Cardiac muscle cell (in vitro differentiated cells and primary cell): Measurements from ENCODE around the gene EML6. TPM values are rescaled to one million over a fixed set of nuclear protein-coding genes. Genes with fewer than 3 reads are reported as not detected.

Experiments
- DNase-seq, 2 donors: peaks; one replicate each; pipeline versions ENCODE4 v3.0.0 to v3.0.0-alpha.2; 2010 to 2017; ENCODE audit warnings: low read depth in 1 of 2, low spot score in 1 of 2
- H3K27ac ChIP-seq: fragments of 200-600 bp; sonication (generic); 2 replicates; pipeline ENCODE4 v1.5.1; 2016
- H3K27me3 ChIP-seq: fragments of 200-600 bp; sonication (generic); 2 replicates; pipeline ENCODE4 v1.6.0; 2016; ENCODE audit warnings: control low read depth
- H3K36me3 ChIP-seq: fragments of 200-600 bp; sonication (generic); 2 replicates; pipeline ENCODE4 v1.5.1; 2016; ENCODE audit warnings: control low read depth
- H3K4me1 ChIP-seq: fragments of 200-600 bp; sonication (generic); 2 replicates; pipeline ENCODE4 v1.8.1; 2017; ENCODE audit warnings: low read depth, mild to moderate bottlenecking, mixed run types
- H3K4me3 ChIP-seq: fragments of 200-600 bp; sonication (generic); 2 replicates; pipeline ENCODE4 v1.5.1; 2016; ENCODE audit warnings: mild to moderate bottlenecking
- H3K9me3 ChIP-seq: fragments of 200-600 bp; sonication (generic); 2 replicates; pipeline ENCODE4 v1.5.1; 2017; ENCODE audit warnings: low read depth, mild to moderate bottlenecking, control low read depth
- CTCF ChIP-seq: IDR thresholded peaks from 2 replicates; pipeline ENCODE4 v1.5.1; 2012; ENCODE audit warnings: low read depth, mild to moderate bottlenecking, low read length
- polyA plus RNA-seq: library from polyadenylated mRNA; unstranded; fragments of >200 nt; fragmentation: Nextera tagmentation; extraction: Ambion mirVana; gene quantifications from 2 replicates; pipeline ENCODE4 v1.2.1, GENCODE V29; 2016
- total RNA-seq: library from RNA; depleted of rRNA; stranded (reverse); fragments of >200 nt; gene quantifications from 2 replicates; pipeline ENCODE4 v1.2.3, GENCODE V29; 2016

The EML6 gene
- total and polyA plus RNA-seq, 2 experiments from 2014 or later: 0.89 to 1.3 TPM

- Histone ChIP-seq H3K27ac (no peak overlapping the region), H3K36me3 (no peaks in the 10 kb centered on the region), H3K4me1 (no peaks in the 10 kb centered on the region), H3K9me3 (no peaks in the 10 kb centered on the region), H3K27me3 (peaks cover 28% of the 10 kb centered on the region), H3K4me3 (no peak overlapping the region)
- DNase-seq: no peak
- no peak for TF ChIP-seq CTCF
These were observed 7.1 kb upstream of the EML6 start for GRCh38 chr2:54716375-54716774.

GRCh38 chr2:54720563-54720962, 2.9 kb upstream of the EML6 start:
- Histone ChIP-seq H3K36me3 (no peaks in the 10 kb centered on the region), H3K27me3 (peaks cover 52% of the 10 kb centered on the region), H3K4me1 (no peaks in the 10 kb centered on the region), H3K27ac (no peak overlapping the region), H3K4me3 (no peak overlapping the region), H3K9me3 (no peaks in the 10 kb centered on the region)
- TF ChIP-seq CTCF: no peak
- DNase-seq: peak in 1 of 2 donors; percentile 31

- DNase-seq: peak; percentile 17 to 72
- Histone ChIP-seq H3K27me3 (peaks cover 72% of the 10 kb centered on the region), H3K27ac (no peak overlapping the region), H3K9me3 (no peaks in the 10 kb centered on the region), H3K36me3 (no peaks in the 10 kb centered on the region), H3K4me1 (no peaks in the 10 kb centered on the region), H3K4me3 (peak overlapping the region; percentile 90)
- no peak for TF ChIP-seq CTCF
These were observed 821 bp upstream of the EML6 start for GRCh38 chr2:54722641-54723040.

GRCh38 chr2:54723996-54724559, 616 bp downstream of the EML6 start:
- Histone ChIP-seq H3K4me3 (peak overlapping the region; percentile 90), H3K9me3 (no peaks in the 10 kb centered on the region), H3K27ac (no peak overlapping the region), H3K27me3 (peaks cover 70% of the 10 kb centered on the region), H3K4me1 (no peaks in the 10 kb centered on the region), H3K36me3 (no peaks in the 10 kb centered on the region)
- no peak for TF ChIP-seq CTCF
- DNase-seq: no peak

GRCh38 chr2:54724560-54725342, 1.3 kb downstream of the EML6 start:
- Histone ChIP-seq H3K36me3 (no peaks in the 10 kb centered on the region), H3K27me3 (peaks cover 71% of the 10 kb centered on the region), H3K4me3 (peak overlapping the region; percentile 90), H3K27ac (no peak overlapping the region), H3K9me3 (no peaks in the 10 kb centered on the region), H3K4me1 (no peaks in the 10 kb centered on the region)
- DNase-seq: peak in 1 of 2 donors; percentile 74
- TF ChIP-seq CTCF: no peak
